Activated CD4-positive, alpha-beta T cell treated with anti-CD3 and anti-CD28 coated beads, Interleukin-2, Interleukin-4, amounts not matched to agents 100 ng/mL and 50 ng/mL, durations not matched to agents 16 hours and 8 hours (primary cell): ENCODE results near the gene CHMP4B.

Source experiments
- DNase-seq: peaks from one replicate; pipeline ENCODE4 v3.0.0-alpha.2; 2020; ENCODE audit warnings: low spot score

CHMP4B gene

DNA sequence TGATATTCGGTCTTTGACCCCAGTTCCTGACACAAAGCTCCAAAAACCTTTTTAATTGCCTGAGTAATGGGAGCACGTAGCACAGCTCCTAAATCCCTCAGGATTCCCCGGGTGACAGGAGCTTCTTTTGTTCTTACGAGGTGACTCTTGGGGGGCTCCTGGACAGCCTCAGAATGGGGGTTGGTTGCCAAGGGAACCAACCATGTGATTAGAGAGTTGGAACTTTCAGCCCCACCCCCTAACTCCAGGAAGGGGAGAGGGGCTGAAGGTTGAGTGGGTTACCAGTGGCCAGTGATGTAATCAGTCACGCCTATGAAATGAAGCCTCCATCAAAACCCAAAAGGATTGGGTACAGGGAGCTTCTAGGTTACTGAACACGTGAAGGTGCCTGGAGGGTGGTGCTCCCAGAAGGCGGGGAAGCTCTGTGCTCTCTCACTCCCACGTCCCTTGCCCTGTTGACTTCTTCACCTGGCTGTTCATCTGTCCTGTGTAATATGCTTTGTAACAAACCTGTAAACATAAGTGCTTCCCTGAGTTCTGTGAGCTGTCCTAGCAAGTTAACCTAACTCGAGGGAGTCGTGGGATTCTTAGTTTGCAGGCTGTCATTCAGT is 89.5 kb downstream of the CHMP4B start:
- DNase-seq: no peak

DNA sequence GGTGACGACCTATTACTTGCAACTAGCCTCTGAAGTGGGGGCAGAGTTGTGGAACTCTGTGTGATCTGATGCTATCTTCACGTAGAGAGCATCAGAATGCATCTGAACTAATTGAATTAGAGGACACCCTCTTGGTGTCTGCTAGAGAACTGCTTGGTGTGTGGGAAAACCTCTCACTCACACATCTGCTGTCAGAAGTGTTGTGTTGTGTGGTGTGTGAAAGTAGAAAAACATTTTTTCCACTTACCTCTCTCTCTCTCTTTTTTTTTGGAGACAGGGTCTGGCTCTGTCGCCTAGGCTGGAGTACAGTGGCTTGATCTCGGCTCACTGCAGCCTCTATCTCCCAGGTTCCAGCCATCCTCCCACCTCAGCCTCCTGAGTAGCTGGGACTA is 90.0 kb downstream of the CHMP4B start:
- no peak for DNase-seq

DNA sequence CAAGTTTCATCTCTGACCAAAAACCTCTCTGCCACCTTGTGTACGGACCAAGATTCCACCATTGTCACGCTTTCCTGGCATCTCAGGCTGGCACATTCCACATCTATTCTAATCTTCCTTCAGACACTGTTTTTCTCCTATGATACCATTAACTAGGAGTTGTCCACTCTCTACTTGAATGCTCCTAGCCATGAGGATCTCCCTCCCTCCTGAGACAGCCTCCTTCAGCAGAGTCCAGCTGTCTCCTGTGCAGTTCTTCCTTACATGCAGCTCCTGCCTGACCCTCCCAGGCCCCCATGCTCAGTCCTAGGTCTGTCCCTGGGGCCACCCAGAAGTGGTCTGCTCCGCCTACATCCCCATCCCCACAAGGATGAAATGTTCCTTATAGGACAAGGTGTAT is 90.9 kb downstream of the CHMP4B start:
- no peak for DNase-seq
